HepG2 (cell line): Measurements from ENCODE around the gene GNL2. TPM values are rescaled to one million over a fixed set of nuclear protein-coding genes. Genes with fewer than 3 reads are reported as not detected.

Experiments used
- ATAC-seq: fragments of 200-7000 bp; cut with Tn5 transposase; 3 replicates; pipeline ENCODE4 v1.9.1; 2020; ENCODE audit warnings: mild to moderate bottlenecking, moderate library complexity
- BruUV-seq: library from RNA; stranded (reverse); fragments of 400-500 nt; replicated peaks from 2 replicates; lab custom pipeline; 2021; lab: Mats Ljungman, UMichigan
- CTCF ChIA-PET: fragments of 300-600 bp; formaldehyde crosslinking; extraction: SDS; loops from one replicate; lab custom pipeline; 2021; ENCODE audit warnings: low total read pairs, inconsistent platforms, low intra/inter-chr PET ratio; lab: Yijun Ruan, JAX
- POLR2A ChIA-PET: fragments of 350-600 bp; sonication (Branson Sonifier 250); formaldehyde crosslinking; loops from one replicate; lab custom pipeline; 2020; ENCODE audit warnings: antibody characterized with exemption, inconsistent platforms; lab: Yijun Ruan, JAX
- DNase-seq: peaks from one replicate; pipeline ENCODE4 v3.0.0-alpha.2; 2015; ENCODE audit warnings: low spot score
- FAIRE-seq: peaks from 3 replicates; lab custom pipeline; 2011; peaks lifted over from hg19 to GRCh38; lab: Jason Lieb, UNC
- H2AFZ ChIP-seq: one replicate; pipeline ENCODE4 v1.6.1; 2011; ENCODE audit warnings: low read length, inconsistent platforms
- H3K27ac ChIP-seq: fragments of 300-600 bp; 3 replicates; pipeline ENCODE4 v1.8.0; 2011; ENCODE audit warnings: mixed run types, mild to moderate bottlenecking, mixed read lengths, low read length, inconsistent platforms; ENCODE audit not compliant: insufficient read depth; ENCODE audit errors: extremely low read length
- H3K27me3 ChIP-seq, 2 experiments: fragments of 200-600 bp in 1 of 2; 2 replicates in 1 of 2; 3 replicates in 1 of 2; pipeline versions ENCODE4 v1.6.0 to v1.8.0; 2011; ENCODE audit warnings: low read length in 2 of 2, mild to moderate bottlenecking in 2 of 2, moderate library complexity in 2 of 2, inconsistent platforms in 1 of 2; ENCODE audit not compliant: insufficient read depth in 2 of 2, control insufficient read depth in 1 of 2
- H3K36me3 ChIP-seq, 2 experiments: fragments of 200-600 bp in 1 of 2; replicated peaks in 1 of 2; 2 replicates in 1 of 2; 3 replicates in 1 of 2; pipeline versions ENCODE4 v1.5.1 to v1.8.0; 2011; ENCODE audit warnings: low read length in 2 of 2, inconsistent platforms in 1 of 2; ENCODE audit not compliant: insufficient read depth in 2 of 2, control insufficient read depth in 1 of 2
- H3K4me1 ChIP-seq: 2 replicates; pipeline ENCODE4 v1.5.1; 2012; ENCODE audit warnings: low read length, inconsistent platforms; ENCODE audit not compliant: insufficient read depth
- H3K4me2 ChIP-seq: 2 replicates; pipeline ENCODE4 v1.6.0; 2011; ENCODE audit warnings: low read depth, low read length, inconsistent platforms
- H3K4me3 ChIP-seq, 3 experiments: fragments of 200-600 bp in 1 of 3; sonication (generic), shearing (Covaris generic) in 1 of 3; replicated peaks in 1 of 3; 2 replicates each; pipeline ENCODE4 v1.5.1; 2011 to 2016; ENCODE audit warnings: low read length in 3 of 3, inconsistent platforms in 2 of 3, low read depth in 2 of 3, mild to moderate bottlenecking in 2 of 3, control low read depth in 1 of 3, mixed read lengths in 1 of 3; ENCODE audit not compliant: insufficient read depth in 1 of 3
- H3K79me2 ChIP-seq: one replicate; pipeline ENCODE4 v1.6.1; 2011; ENCODE audit warnings: low read length, inconsistent platforms; ENCODE audit not compliant: insufficient read depth
- H3K9ac ChIP-seq: 2 replicates; pipeline ENCODE4 v1.6.0; 2011; ENCODE audit warnings: mild to moderate bottlenecking, low read depth, low read length, inconsistent platforms; ENCODE audit not compliant: insufficient read depth
- H3K9me3 ChIP-seq: 2 replicates; pipeline ENCODE4 v1.5.1; 2012; ENCODE audit warnings: mild to moderate bottlenecking, low read length
- H4K20me1 ChIP-seq: 2 replicates; pipeline ENCODE4 v1.6.0; 2011; ENCODE audit warnings: inconsistent platforms, mild to moderate bottlenecking, low read length, moderate library complexity; ENCODE audit not compliant: insufficient read depth
- ATRX ChIP-seq: sonication (generic); formaldehyde crosslinking; IDR thresholded peaks from 2 replicates; pipeline ENCODE4 v1.4.0; 2020; ENCODE audit warnings: missing genetic modification reagents, borderline replicate concordance
- HNF4G ChIP-seq, 2 experiments: sonication (generic) in 1 of 2; formaldehyde crosslinking in 1 of 2; IDR thresholded peaks; 2 replicates each; pipeline versions ENCODE4 v1.4.0 to v1.6.1; 2011 to 2020; ENCODE audit warnings: borderline replicate concordance in 2 of 2, low read depth in 2 of 2, mild to moderate bottlenecking in 2 of 2, low read length in 1 of 2, missing genetic modification reagents in 1 of 2, moderate library complexity in 1 of 2
- KDM2A ChIP-seq: sonication (generic); formaldehyde crosslinking; IDR thresholded peaks from 2 replicates; pipeline ENCODE4 v1.4.0; 2020; ENCODE audit warnings: low read depth, missing genetic modification reagents, borderline replicate concordance
- RNF2 ChIP-seq: fragments of 450-650 bp; conservative IDR thresholded peaks from 2 replicates; pipeline ENCODE4 v1.6.1; 2016; ENCODE audit warnings: low read depth
- SKI ChIP-seq: fragments of 450-650 bp; IDR thresholded peaks from one replicate; pipeline ENCODE4 v1.6.1; 2018; ENCODE audit warnings: mild to moderate bottlenecking; ENCODE audit not compliant: partially characterized antibody
- ZNF496 ChIP-seq: sonication (generic); formaldehyde crosslinking; IDR thresholded peaks from 2 replicates; pipeline ENCODE4 v1.8.1; 2023; ENCODE audit warnings: mild to moderate bottlenecking, moderate library complexity, missing genetic modification reagents; ENCODE audit not compliant: insufficient replicate concordance
- WGBS: methylation state at CpG from one replicate; pipeline ENCODE4 v1.1.6; 2017; ENCODE audit warnings: low lambda C conversion rate; 5-methylcytosine and 5-hydroxymethylcytosine counted together
- in situ Hi-C: cut with HindIII; loops from 2 replicates; pipeline ENCODE4 v1.10.0; 2017; ENCODE audit warnings: low pct_unique_long_range_greater_than_20kb; ENCODE audit not compliant: extremely low pct_ligation_motif_present
- intact Hi-C: fragments of 100-400 bp; cut with micrococcal nuclease; formaldehyde crosslinking; loops from one replicate; pipeline ENCODE4 v1.10.0; 2022; ENCODE audit not compliant: unreplicated experiment
- polyA plus RNA-seq, 8 experiments: library from polyadenylated mRNA; depleted of rRNA in 3 of 8; stranded (reverse) in 7 of 8; unstranded in 1 of 8; fragments of >200 nt; fragmentation: Illumina TruSeq in 4 of 8; extraction: Trizol in 4 of 8; gene quantifications; 2 replicates each; pipeline versions ENCODE4 v1.2.1 to v1.2.3, GENCODE V29; 2011 to 2016; ENCODE audit warnings: low read depth in 4 of 8, missing spikeins in 1 of 8, mixed read lengths in 1 of 8; ENCODE audit not compliant: insufficient read depth in 1 of 8
- total RNA-seq, 5 experiments: library from RNA; depleted of rRNA; stranded (reverse); fragments of >200 nt; fragmentation: Illumina TruSeq; extraction: Trizol; gene quantifications; 2 replicates each; pipeline ENCODE4 v1.2.3, GENCODE V29; 2016; ENCODE audit warnings: low read depth in 1 of 5
- TF ChIP-seq, protein P1 (sequence below): sonication (generic); formaldehyde crosslinking; IDR thresholded peaks from 2 replicates; pipeline ENCODE4 v1.9.0; 2021; ENCODE audit warnings: missing genetic modification reagents, mild to moderate bottlenecking, borderline replicate concordance
- TF ChIP-seq, protein P2 (sequence below): sonication (generic); formaldehyde crosslinking; IDR thresholded peaks from 2 replicates; pipeline ENCODE4 v1.4.0; 2020; ENCODE audit warnings: missing genetic modification reagents, borderline replicate concordance
- TF ChIP-seq, protein P3 (sequence below), 2 experiments: sonication (generic) in 1 of 2; formaldehyde crosslinking in 1 of 2; IDR thresholded peaks; 2 replicates each; pipeline versions ENCODE4 v1.4.0 to v1.6.1; 2016 to 2020; ENCODE audit warnings: borderline replicate concordance in 1 of 2, low read depth in 1 of 2, mild to moderate bottlenecking in 1 of 2, missing genetic modification reagents in 1 of 2

The GNL2 gene
- total and polyA plus RNA-seq, 2 of the 13 experiments (the other 11 are each of a cell fraction or from before 2014, with no cell fraction given): 32.1 to 72.1 TPM

DNA sequence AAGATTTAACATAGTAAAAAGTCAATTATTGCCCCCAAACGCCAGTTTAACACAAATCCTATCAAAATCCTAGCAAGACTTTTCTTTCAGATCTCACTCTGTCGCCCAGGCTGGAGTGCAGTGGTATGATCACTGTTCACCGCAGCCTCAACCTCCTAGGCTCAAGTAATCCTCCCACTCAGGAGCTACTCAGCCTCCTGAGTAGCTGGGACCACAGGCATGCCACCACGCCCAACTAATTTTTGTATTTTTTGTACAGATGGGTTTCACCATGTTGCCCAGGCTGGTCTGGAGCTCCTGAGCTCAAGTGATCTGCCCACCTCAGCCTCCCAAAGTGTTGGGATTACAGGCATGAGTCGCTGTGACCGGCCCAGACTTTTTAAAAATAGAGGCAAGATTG is 46.4 kb downstream of the GNL2 start:
- 94% methylated on average over 6 of the region's 6 CpGs for WGBS
- intact Hi-C loops: no loop called here
- Histone ChIP-seq H3K9me3 (no peaks in the 10 kb centered on the region), H3K27ac (no peak overlapping the region), H4K20me1 (no peaks in the 10 kb centered on the region; the same call in 1 of the 2 replicates), H3K27me3 (no peaks in the 10 kb centered on the region; a peak in 1 of 5 replicates), H3K79me2 (peaks cover 34% of the 10 kb centered on the region), H3K9ac (no peak overlapping the region), H3K4me2 (no peak overlapping the region), H3K4me1 (peaks cover 19% of the 10 kb centered on the region), H3K36me3 (peaks cover 10 to 53% of the 10 kb centered on the region in 2 experiments; a peak in 4 of 5 replicates), H3K4me3 (no peak overlapping the region), H2AFZ (no peak overlapping the region)
- ChIA-PET CTCF (no interaction called here), POLR2A (interaction anchor here (1.5 kb wide), 1 partner anchor 35 kb away, joined by 3 read pairs; the partner anchor contains the start of gene MEAF6)
- DNase-seq: no peak
- ATAC-seq: no peak
- TF ChIP-seq, protein P1, sequence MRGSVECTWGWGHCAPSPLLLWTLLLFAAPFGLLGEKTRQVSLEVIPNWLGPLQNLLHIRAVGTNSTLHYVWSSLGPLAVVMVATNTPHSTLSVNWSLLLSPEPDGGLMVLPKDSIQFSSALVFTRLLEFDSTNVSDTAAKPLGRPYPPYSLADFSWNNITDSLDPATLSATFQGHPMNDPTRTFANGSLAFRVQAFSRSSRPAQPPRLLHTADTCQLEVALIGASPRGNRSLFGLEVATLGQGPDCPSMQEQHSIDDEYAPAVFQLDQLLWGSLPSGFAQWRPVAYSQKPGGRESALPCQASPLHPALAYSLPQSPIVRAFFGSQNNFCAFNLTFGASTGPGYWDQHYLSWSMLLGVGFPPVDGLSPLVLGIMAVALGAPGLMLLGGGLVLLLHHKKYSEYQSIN: no peak
- no peak for TF ChIP-seq ZNF496 (CRISPR knock-in tag)
- TF ChIP-seq, protein P2, sequence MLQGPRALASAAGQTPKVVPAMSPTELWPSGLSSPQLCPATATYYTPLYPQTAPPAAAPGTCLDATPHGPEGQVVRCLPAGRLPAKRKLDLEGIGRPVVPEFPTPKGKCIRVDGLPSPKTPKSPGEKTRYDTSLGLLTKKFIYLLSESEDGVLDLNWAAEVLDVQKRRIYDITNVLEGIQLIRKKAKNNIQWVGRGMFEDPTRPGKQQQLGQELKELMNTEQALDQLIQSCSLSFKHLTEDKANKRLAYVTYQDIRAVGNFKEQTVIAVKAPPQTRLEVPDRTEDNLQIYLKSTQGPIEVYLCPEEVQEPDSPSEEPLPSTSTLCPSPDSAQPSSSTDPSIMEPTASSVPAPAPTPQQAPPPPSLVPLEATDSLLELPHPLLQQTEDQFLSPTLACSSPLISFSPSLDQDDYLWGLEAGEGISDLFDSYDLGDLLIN (CRISPR knock-in tag): no peak
- TF ChIP-seq SKI: no peak
- no peak for TF ChIP-seq ATRX (CRISPR knock-in tag)
- TF ChIP-seq KDM2A (CRISPR knock-in tag): no peak
- TF ChIP-seq, protein P3, sequence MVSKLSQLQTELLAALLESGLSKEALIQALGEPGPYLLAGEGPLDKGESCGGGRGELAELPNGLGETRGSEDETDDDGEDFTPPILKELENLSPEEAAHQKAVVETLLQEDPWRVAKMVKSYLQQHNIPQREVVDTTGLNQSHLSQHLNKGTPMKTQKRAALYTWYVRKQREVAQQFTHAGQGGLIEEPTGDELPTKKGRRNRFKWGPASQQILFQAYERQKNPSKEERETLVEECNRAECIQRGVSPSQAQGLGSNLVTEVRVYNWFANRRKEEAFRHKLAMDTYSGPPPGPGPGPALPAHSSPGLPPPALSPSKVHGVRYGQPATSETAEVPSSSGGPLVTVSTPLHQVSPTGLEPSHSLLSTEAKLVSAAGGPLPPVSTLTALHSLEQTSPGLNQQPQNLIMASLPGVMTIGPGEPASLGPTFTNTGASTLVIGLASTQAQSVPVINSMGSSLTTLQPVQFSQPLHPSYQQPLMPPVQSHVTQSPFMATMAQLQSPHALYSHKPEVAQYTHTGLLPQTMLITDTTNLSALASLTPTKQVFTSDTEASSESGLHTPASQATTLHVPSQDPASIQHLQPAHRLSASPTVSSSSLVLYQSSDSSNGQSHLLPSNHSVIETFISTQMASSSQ (IDR thresholded peaks at IDR 0.05; ENCODE audit: low read depth): no peak
- TF ChIP-seq, protein P3 (CRISPR knock-in tag; IDR thresholded peaks at IDR 0.05; ENCODE audit: borderline replicate concordance): no peak
- TF ChIP-seq HNF4G (IDR thresholded peaks at IDR 0.05; ENCODE audit: borderline replicate concordance, low read depth, low read length): no peak
- no peak for TF ChIP-seq HNF4G (CRISPR knock-in tag; IDR thresholded peaks at IDR 0.05; ENCODE audit: borderline replicate concordance, low read depth)
- no peak for TF ChIP-seq RNF2
- no TSS peak for BruUV-seq
- in situ Hi-C loops: no loop called here
- FAIRE-seq: no peak
